Bronchial epithelial cell (primary cell): ENCODE data around the gene CCDC134. TPM values are rescaled to one million over a fixed set of nuclear protein-coding genes. Genes with fewer than 3 reads are reported as not detected.
A peak's percentile ranks its signal among the peaks of the same experiment; 100 is the strongest.
"Not testable (repeated sequence)": the region's sequence is repeated elsewhere in the genome, so short reads cannot be mapped to it uniquely, and the experiment has no call there.

Experiments
- DNase-seq: peaks from one replicate; pipeline ENCODE4 v3.0.0-alpha.2; 2010; ENCODE audit warnings: low read depth
- FAIRE-seq: peaks from 2 replicates; lab custom pipeline; 2011; peaks lifted over from hg19 to GRCh38; lab: Jason Lieb, UNC
- H3K27me3 ChIP-seq: 2 replicates; pipeline ENCODE4 v1.5.1; 2011; ENCODE audit warnings: low read length; ENCODE audit not compliant: control insufficient read depth, insufficient read depth
- H3K36me3 ChIP-seq: 2 replicates; pipeline ENCODE4 v1.5.1; 2011; ENCODE audit warnings: low read length; ENCODE audit not compliant: control insufficient read depth, insufficient read depth
- H3K4me3 ChIP-seq: 2 replicates; pipeline ENCODE4 v1.5.1; 2011; ENCODE audit warnings: mild to moderate bottlenecking, low read depth, low read length, control low read depth
- total RNA-seq: library from RNA; depleted of rRNA; stranded (reverse); fragments of >200 nt; gene quantifications from 2 replicates; pipeline ENCODE4 v1.2.1, GENCODE V29; 2014
- TF ChIP-seq, protein P1 (sequence below): IDR thresholded peaks from 2 replicates; pipeline ENCODE4 v1.5.1; 2011; ENCODE audit warnings: mild to moderate bottlenecking, moderate library complexity, low read length, control low read depth, inconsistent platforms; ENCODE audit not compliant: insufficient read depth, severe bottlenecking

The CCDC134 gene
- total RNA-seq, 1 donor from 2014 or later: 6.1 TPM

DNA sequence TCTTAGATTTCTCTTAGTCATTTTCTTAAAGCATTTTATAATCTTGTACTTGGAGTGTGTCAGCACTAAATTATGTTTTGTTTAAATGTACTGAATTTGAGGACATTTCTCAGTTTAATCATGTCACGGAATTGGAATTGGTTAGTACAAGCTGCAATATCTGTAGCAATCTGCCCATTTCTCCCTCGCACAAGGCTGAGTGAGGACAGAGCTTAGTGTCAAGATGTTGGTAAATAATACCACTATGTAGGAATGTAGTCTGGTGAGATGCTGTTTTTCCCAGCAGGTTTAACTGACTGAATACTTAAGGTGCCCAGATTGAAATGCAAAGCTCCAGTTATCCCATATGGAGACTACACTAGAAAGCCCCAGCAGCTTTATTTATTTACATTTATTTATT, 63.0 kb downstream of the CCDC134 start:
- DNase-seq (no peak), FAIRE-seq (no peak)
- TF ChIP-seq, protein P1, sequence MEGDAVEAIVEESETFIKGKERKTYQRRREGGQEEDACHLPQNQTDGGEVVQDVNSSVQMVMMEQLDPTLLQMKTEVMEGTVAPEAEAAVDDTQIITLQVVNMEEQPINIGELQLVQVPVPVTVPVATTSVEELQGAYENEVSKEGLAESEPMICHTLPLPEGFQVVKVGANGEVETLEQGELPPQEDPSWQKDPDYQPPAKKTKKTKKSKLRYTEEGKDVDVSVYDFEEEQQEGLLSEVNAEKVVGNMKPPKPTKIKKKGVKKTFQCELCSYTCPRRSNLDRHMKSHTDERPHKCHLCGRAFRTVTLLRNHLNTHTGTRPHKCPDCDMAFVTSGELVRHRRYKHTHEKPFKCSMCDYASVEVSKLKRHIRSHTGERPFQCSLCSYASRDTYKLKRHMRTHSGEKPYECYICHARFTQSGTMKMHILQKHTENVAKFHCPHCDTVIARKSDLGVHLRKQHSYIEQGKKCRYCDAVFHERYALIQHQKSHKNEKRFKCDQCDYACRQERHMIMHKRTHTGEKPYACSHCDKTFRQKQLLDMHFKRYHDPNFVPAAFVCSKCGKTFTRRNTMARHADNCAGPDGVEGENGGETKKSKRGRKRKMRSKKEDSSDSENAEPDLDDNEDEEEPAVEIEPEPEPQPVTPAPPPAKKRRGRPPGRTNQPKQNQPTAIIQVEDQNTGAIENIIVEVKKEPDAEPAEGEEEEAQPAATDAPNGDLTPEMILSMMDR: no peak
- Histone ChIP-seq H3K4me3 (no peak overlapping the region), H3K36me3 (peaks cover 14% of the 10 kb centered on the region), H3K27me3 (no peaks in the 10 kb centered on the region)

GRCh38 chr22:41868556-41868955, 68.1 kb downstream of the CCDC134 start:
- TF ChIP-seq, protein P1: no peak
- Histone ChIP-seq H3K36me3 (peaks cover 30% of the 10 kb centered on the region), H3K4me3 (no peak overlapping the region), H3K27me3 (no peaks in the 10 kb centered on the region)
- FAIRE-seq: no peak
- no peak for DNase-seq

GRCh38 chr22:41870081-41870480, 69.6 kb downstream of the CCDC134 start:
- H3K4me3 ChIP-seq, H3K27me3 ChIP-seq, DNase-seq, FAIRE-seq: not testable (repeated sequence)
- peaks cover 36% of the 10 kb centered on the region for H3K36me3 ChIP-seq

DNA sequence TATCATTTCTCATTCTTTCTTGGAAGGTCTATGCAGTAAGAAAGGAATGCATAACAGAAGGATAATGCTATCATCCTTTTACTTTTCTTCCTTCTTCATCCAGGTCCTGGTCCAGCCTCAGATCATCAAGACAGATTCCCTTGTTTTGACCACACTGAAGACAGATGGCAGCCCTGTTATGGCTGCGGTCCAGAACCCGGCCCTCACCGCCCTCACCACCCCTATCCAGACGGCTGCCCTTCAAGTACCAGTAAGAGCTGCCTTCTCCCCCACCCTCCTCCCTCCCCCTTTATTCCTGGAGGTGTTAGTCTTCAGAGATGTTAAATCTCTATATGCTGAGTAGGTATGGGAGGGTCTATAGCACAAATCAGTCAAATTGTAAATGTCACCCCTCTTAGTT, 70.3 kb downstream of the CCDC134 start:
- H3K4me3 ChIP-seq: no peak overlapping the region
- no peak for DNase-seq
- peaks cover 40% of the 10 kb centered on the region for H3K36me3 ChIP-seq
- no peaks in the 10 kb centered on the region for H3K27me3 ChIP-seq
- no peak for FAIRE-seq
- TF ChIP-seq, protein P1: no peak

DNA sequence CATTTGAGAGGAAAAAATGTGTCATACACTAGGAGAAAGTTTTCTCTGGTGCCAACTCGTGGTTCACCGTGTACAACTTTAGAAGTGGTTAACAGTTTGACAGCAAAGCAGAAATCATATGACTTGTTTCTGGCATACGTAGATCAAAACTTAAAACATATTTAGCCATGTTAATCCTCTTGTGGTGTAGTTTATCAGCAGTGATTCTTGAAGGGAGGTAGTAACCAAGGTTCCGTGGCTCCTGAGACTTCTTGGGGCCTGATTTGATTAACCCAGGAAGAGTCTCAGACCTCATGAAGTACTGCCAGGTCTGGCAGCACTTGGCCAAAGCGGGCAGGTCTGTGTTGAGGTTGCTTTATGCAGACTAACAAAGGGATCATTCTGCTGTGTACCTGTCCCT, 72.9 kb downstream of the CCDC134 start:
- FAIRE-seq (peak; percentile 76), DNase-seq (no peak)
- Histone ChIP-seq H3K27me3 (no peaks in the 10 kb centered on the region), H3K36me3 (peaks cover 45% of the 10 kb centered on the region), H3K4me3 (no peak overlapping the region)
- TF ChIP-seq, protein P1: no peak

DNA sequence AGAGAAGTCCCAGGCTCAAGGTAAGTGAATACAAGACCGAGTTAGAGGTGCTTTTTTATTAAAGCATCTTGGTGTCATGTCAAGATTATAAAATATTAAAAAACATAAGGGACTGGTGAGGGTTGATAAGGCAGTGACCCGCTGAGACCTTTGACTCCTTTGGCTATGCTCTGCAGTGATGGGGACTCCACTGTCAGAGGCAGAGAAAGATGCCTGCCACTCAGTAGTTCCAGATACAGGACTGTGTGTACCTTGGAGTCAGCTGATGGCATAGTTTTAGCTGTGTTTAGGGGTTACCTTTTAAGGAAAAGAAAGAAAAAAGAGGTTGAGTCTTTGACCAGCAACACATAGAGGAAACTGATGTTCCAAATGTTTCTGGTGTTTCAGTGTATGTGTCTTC, 73.6 kb downstream of the CCDC134 start:
- Histone ChIP-seq H3K27me3 (no peaks in the 10 kb centered on the region), H3K36me3 (peaks cover 42% of the 10 kb centered on the region), H3K4me3 (no peak overlapping the region)
- DNase-seq: no peak
- FAIRE-seq: no peak
- TF ChIP-seq, protein P1: no peak
